Panc1 (cell line): ENCODE data around the gene SLC9A3. TPM values are rescaled to one million over a fixed set of nuclear protein-coding genes. Genes with fewer than 3 reads are reported as not detected.

Source experiments
- ATAC-seq: fragments of 200-7000 bp; cut with Tn5 transposase; 2 replicates; pipeline ENCODE4 v1.9.1; 2020; ENCODE audit warnings: mild to moderate bottlenecking, moderate library complexity
- BruUV-seq: library from RNA; stranded (reverse); fragments of 400-500 nt; replicated peaks from 2 replicates; lab custom pipeline; 2021; lab: Mats Ljungman, UMichigan
- CTCF ChIA-PET: fragments of 300-600 bp; sonication (Branson Sonifier 250); formaldehyde crosslinking; loops from one replicate; lab custom pipeline; 2022; ENCODE audit warnings: antibody characterized with exemption; lab: Charles Lee
- POLR2A ChIA-PET: fragments of 300-600 bp; sonication (Branson Sonifier 250); formaldehyde crosslinking; loops from one replicate; lab custom pipeline; 2022; ENCODE audit warnings: antibody characterized with exemption; lab: Charles Lee
- DNase-seq: peaks from one replicate; pipeline ENCODE4 v3.0.0-alpha.2; 2010; ENCODE audit warnings: low read depth, low spot score
- H3K27ac ChIP-seq: 2 replicates; pipeline ENCODE4 v1.5.1; 2011; ENCODE audit warnings: mild to moderate bottlenecking, low read length, inconsistent platforms
- H3K27me3 ChIP-seq: fragments of 200-500 bp; sonication (Bioruptor generic); 2 replicates; pipeline ENCODE4 v1.6.0; 2014; ENCODE audit warnings: low read length, inconsistent platforms; ENCODE audit not compliant: control insufficient read depth, insufficient read depth
- H3K36me3 ChIP-seq: fragments of 200-500 bp; sonication (Bioruptor generic); 2 replicates; pipeline ENCODE4 v1.5.1; 2014; ENCODE audit warnings: inconsistent platforms, mild to moderate bottlenecking, low read length, moderate library complexity; ENCODE audit not compliant: control insufficient read depth, insufficient read depth
- H3K4me1 ChIP-seq: 2 replicates; pipeline ENCODE4 v1.5.1; 2011; ENCODE audit warnings: inconsistent platforms, mild to moderate bottlenecking, low read length, moderate library complexity; ENCODE audit not compliant: control insufficient read depth, insufficient read depth
- H3K4me3 ChIP-seq, 2 experiments: 2 replicates each; pipeline ENCODE4 v1.5.1; 2011 to 2012; ENCODE audit warnings: low read depth in 2 of 2, low read length in 2 of 2, mild to moderate bottlenecking in 2 of 2, inconsistent platforms in 1 of 2, moderate library complexity in 1 of 2
- H3K9me3 ChIP-seq: fragments of 200-500 bp; sonication (Bioruptor generic); 2 replicates; pipeline ENCODE4 v1.5.1; 2014; ENCODE audit warnings: low read depth, mild to moderate bottlenecking, inconsistent platforms, low read length, moderate library complexity; ENCODE audit not compliant: control insufficient read depth, insufficient read depth
- CTCF ChIP-seq: fragments of 450-650 bp; IDR thresholded peaks from 2 replicates; pipeline ENCODE4 v1.5.1; 2017; ENCODE audit warnings: mild to moderate bottlenecking
- POLR2AphosphoS5 ChIP-seq: IDR thresholded peaks from 2 replicates; pipeline ENCODE4 v1.6.1; 2012; ENCODE audit warnings: mild to moderate bottlenecking, low read depth, low read length, moderate library complexity
- REST ChIP-seq, 2 experiments: IDR thresholded peaks; 2 replicates each; pipeline ENCODE4 v1.6.1; 2011 to 2012; ENCODE audit warnings: low read depth in 2 of 2, control low read depth in 1 of 2, low read length in 1 of 2, mild to moderate bottlenecking in 1 of 2, moderate library complexity in 1 of 2; ENCODE audit not compliant: insufficient read depth in 1 of 2
- SIN3A ChIP-seq: IDR thresholded peaks from 2 replicates; pipeline ENCODE4 v1.6.1; 2012; ENCODE audit warnings: low read depth, mild to moderate bottlenecking, low read length, moderate library complexity, borderline replicate concordance; ENCODE audit not compliant: insufficient read depth
- TCF7L2 ChIP-seq: IDR thresholded peaks from 2 replicates; pipeline ENCODE4 v1.6.1; 2011; ENCODE audit warnings: mild to moderate bottlenecking, low read depth, low read length, inconsistent platforms
- in situ Hi-C: cut with HindIII; loops from 2 replicates; pipeline ENCODE4 v1.10.0; 2016; ENCODE audit warnings: low sequenced_read_pairs, low pct_unique_long_range_greater_than_20kb
- intact Hi-C: fragments of 100-400 bp; cut with micrococcal nuclease; formaldehyde crosslinking; loops from one replicate; pipeline ENCODE4 v1.10.0; 2022; ENCODE audit not compliant: unreplicated experiment
- total RNA-seq: library from RNA; stranded (reverse); gene quantifications from one replicate; pipeline ENCODE4 v1.2.1, GENCODE V29; 2021; ENCODE audit not compliant: unreplicated experiment

The SLC9A3 gene
- total RNA-seq, 1 experiment from 2014 or later: 2.0 TPM

- H3K36me3 ChIP-seq: no peaks in the 10 kb centered on the region
- CTCF ChIA-PET: no interaction called here
- BruUV-seq: no TSS peak
- no peak overlapping the region for H3K4me3 ChIP-seq
- in situ Hi-C loops (no loop called here), intact Hi-C loops (no loop called here)
- DNase-seq (no peak), ATAC-seq (no peak)
- no peak for TF ChIP-seq POLR2AphosphoS5
- TF ChIP-seq CTCF: no peak
- TF ChIP-seq SIN3A: no peak
- TF ChIP-seq TCF7L2: no peak
- no peak for TF ChIP-seq REST (IDR thresholded peaks at IDR 0.05; ENCODE audit: insufficient read depth in 1 of 2, low read depth in 2 of 2, low read length in 1 of 2)
- H3K27me3 ChIP-seq: no peaks in the 10 kb centered on the region
- no peaks in the 10 kb centered on the region for H3K9me3 ChIP-seq
- POLR2A ChIA-PET: no interaction called here
- H3K27ac ChIP-seq: no peak overlapping the region
- H3K4me1 ChIP-seq: no peaks in the 10 kb centered on the region
Observed at GRCh38 chr5:428219-428618, 96.0 kb downstream of the SLC9A3 start.

GRCh38 chr5:427415-428087 lies 96.7 kb downstream of the SLC9A3 start:
- in situ Hi-C loops: no loop called here
- no peak overlapping the region for H3K27ac ChIP-seq
- no peaks in the 10 kb centered on the region for H3K36me3 ChIP-seq
- H3K4me3 ChIP-seq: no peak overlapping the region
- intact Hi-C loops: no loop called here
- TF ChIP-seq TCF7L2 (no peak), REST (IDR thresholded peaks at IDR 0.05; ENCODE audit: insufficient read depth in 1 of 2, low read depth in 2 of 2, low read length in 1 of 2) (no peak)
- no peaks in the 10 kb centered on the region for H3K4me1 ChIP-seq
- H3K27me3 ChIP-seq: no peaks in the 10 kb centered on the region
- ChIA-PET POLR2A (no interaction called here), CTCF (no interaction called here)
- ATAC-seq (no peak), DNase-seq (no peak)
- no TSS peak for BruUV-seq
- H3K9me3 ChIP-seq: no peaks in the 10 kb centered on the region
